GM12873 (cell line): ENCODE data around the gene SCAPER.

Experiments used
- TF ChIP-seq, protein P1 (sequence below): IDR thresholded peaks from 2 replicates; pipeline ENCODE4 v1.5.1; 2012; ENCODE audit warnings: low read depth, mild to moderate bottlenecking, moderate library complexity, low read length, control low read depth; ENCODE audit not compliant: insufficient read depth; ENCODE audit errors: missing control alignments

SCAPER gene

DNA sequence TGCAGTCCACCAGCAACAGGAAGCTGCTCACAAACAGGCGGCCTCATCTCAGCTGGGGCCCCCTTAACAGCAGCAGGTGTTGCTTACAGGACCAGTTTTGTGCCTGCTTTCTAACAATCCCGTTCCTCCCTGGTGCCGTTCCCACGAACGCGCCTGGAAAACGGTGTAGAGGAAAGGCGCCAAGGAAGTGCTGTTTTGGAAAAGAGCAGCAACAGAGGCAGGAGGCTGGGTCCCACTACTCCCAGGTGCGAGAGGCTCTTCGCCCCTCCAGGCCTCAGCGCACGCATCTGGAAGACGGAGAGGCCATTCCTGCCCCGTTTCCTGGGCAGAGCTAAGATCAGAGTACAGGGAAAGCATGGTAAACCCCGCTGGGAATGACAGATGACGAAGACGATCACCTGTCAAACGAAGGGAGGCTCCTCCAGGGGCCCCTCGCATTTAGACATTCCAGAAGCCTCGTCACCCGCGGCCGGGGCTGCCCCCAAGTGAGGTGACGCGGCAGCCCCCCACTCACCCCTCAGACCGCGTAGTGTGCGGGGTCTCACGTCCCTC, 603 bp downstream of the SCAPER start:
- TF ChIP-seq, protein P1, sequence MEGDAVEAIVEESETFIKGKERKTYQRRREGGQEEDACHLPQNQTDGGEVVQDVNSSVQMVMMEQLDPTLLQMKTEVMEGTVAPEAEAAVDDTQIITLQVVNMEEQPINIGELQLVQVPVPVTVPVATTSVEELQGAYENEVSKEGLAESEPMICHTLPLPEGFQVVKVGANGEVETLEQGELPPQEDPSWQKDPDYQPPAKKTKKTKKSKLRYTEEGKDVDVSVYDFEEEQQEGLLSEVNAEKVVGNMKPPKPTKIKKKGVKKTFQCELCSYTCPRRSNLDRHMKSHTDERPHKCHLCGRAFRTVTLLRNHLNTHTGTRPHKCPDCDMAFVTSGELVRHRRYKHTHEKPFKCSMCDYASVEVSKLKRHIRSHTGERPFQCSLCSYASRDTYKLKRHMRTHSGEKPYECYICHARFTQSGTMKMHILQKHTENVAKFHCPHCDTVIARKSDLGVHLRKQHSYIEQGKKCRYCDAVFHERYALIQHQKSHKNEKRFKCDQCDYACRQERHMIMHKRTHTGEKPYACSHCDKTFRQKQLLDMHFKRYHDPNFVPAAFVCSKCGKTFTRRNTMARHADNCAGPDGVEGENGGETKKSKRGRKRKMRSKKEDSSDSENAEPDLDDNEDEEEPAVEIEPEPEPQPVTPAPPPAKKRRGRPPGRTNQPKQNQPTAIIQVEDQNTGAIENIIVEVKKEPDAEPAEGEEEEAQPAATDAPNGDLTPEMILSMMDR: no peak

DNA sequence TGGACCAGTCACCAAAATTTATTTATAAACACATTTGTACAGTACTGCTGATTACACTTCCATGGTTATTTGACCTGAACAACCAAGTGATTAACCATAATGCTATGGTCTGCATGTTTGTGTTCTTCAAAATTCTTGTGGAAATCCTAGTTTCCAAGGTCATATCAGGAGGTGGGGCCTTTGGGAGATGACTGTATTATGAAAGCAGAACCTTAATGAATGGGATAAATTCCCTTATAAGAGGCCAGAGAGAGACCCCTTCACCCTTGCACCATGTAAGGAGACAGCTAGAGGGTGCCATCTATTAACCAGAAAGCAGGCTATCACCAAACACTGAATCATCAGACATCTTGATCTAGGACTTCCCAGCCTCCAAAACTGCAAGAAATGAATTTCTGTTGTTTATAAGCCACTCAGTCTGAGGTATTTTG, 1.9 kb downstream of the SCAPER start:
- TF ChIP-seq, protein P1: peak; percentile 59

DNA sequence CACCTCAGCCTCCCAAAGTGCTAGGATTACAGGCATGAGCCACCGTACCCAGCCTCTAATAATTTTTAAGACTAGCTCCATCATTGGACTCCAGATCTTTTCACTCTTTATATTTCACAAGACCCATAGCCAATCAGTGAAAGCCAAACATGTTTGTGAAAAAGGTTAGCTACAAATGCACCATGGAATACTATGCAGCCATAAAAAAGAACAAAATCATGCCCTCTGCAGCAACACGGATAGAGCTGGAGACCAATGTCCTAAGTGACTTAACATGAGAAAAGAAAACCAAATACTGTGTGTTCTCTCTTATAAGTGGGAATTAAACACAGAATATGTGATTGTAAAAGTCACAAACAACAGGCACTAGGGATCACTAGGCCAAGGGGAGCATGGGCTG, 3.2 kb downstream of the SCAPER start:
- TF ChIP-seq, protein P1: no peak

DNA sequence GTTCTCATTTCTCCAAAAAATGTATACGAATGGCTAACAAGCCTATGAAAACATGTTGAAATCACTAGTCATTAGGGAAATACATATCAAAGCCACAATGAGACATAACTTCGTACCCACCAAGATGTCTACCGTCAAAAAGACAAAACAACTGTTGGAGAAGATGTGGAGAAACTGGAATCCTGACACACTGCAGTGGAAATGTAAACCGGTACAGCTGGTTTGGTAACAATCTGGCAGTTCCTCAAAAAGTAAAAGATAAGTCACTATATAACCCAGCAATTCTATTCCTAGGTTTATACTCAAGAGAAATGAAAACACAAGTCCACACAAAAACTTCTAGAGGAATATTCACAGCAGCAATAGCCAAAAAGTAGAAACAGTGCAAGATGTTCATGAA, 7.0 kb downstream of the SCAPER start:
- TF ChIP-seq, protein P1: no peak

DNA sequence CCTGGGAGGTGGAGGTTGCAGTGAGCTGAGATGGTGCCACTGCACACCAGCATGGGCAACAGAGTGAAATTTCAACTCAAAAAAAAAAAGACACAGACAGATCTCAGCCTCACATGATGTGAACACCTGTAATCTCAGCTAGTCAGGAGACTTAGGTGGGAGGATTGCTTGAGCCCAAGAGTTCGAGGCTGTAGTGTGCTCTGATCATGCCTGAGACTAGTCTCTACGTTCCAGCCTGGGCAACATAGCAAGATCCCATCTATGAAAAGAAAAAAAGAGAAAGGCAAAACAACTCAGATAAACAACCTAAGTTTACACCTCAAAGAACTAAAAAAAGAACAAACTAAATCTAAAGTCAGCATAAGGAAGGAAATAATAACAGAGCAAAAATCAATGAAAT, 11.0 kb downstream of the SCAPER start:
- TF ChIP-seq, protein P1: no peak

DNA sequence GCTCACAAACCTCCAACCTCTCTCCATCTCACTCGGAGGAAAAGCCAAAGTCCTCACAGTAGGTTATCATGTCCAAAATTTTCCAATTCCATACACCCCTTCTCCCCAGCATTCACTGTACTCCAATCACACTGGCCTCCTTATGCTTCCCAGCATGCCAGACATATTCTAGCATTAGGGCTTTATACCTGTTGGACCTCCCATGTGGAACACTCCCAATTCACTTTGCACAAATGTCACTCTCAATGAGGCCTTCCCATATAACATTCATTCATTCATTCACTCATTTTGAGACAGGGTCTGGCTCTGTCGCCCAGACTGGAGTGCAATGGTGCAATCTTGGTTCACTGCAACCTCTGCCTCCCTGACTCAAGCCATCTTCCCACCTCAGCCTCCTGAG, 19.9 kb downstream of the SCAPER start:
- TF ChIP-seq, protein P1: no peak

DNA sequence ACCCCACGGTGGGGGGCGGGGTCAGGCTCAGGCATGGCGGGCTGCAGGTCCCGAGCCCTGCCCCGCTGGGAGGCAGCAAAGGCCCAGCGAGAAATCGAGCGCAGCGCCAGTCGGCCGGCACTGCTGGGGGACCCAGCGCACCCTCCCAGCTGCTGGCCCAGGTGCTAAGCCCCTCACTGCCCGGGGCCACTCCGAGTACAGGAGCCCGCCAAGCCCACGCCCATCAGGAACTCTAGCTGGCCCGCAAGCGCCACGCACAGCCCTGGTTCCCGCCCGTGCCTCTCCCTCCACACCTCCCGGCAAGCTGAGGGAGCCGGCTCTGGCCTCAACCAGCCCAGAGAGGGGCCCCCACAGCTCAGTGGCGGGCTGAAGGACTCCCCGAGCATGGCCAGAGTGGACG, 29.2 kb downstream of the SCAPER start:
- TF ChIP-seq, protein P1: no peak
